H1 (cell line): ENCODE results near the gene MUC16. TPM values are rescaled to one million over a fixed set of nuclear protein-coding genes. Genes with fewer than 3 reads are reported as not detected.

Experiments
- CTCF ChIA-PET: fragments of 300-600 bp; sonication (Branson Sonifier 250); formaldehyde crosslinking; loops from one replicate; lab custom pipeline; 2021; ENCODE audit not compliant: partially characterized antibody; lab: Charles Lee
- POLR2A ChIA-PET: fragments of 300-600 bp; sonication (Branson Sonifier 250); formaldehyde crosslinking; loops from one replicate; lab custom pipeline; 2021; ENCODE audit warnings: inconsistent platforms; ENCODE audit not compliant: partially characterized antibody; lab: Charles Lee
- DNase-seq, 2 experiments: peaks; one replicate each; pipeline versions ENCODE4 v3.0.0 to v3.0.0-alpha.2; 2010 to 2022; ENCODE audit warnings: low spot score in 2 of 2, low read depth in 1 of 2, mixed read lengths in 1 of 2
- FAIRE-seq: peaks from 2 replicates; lab custom pipeline; 2011; peaks lifted over from hg19 to GRCh38; lab: Jason Lieb, UNC
- H2AFZ ChIP-seq: 2 replicates; pipeline ENCODE4 v1.8.1; 2012; ENCODE audit warnings: low read length, inconsistent platforms
- H2AK5ac ChIP-seq: 2 replicates; pipeline ENCODE4 v1.6.1; 2013; ENCODE audit warnings: low read depth, low read length
- H2BK120ac ChIP-seq: replicated peaks from 2 replicates; pipeline ENCODE3; 2013; ENCODE audit warnings: low read depth, low read length, inconsistent platforms
- H2BK12ac ChIP-seq: 2 replicates; pipeline ENCODE4 v1.6.1; 2013; ENCODE audit warnings: low read depth, low read length
- H2BK15ac ChIP-seq: 2 replicates; pipeline ENCODE4 v1.6.1; 2013; ENCODE audit warnings: low read length
- H2BK20ac ChIP-seq: 2 replicates; pipeline ENCODE4 v1.6.1; 2013; ENCODE audit warnings: low read length
- H2BK5ac ChIP-seq: 2 replicates; pipeline ENCODE4 v1.6.1; 2013; ENCODE audit warnings: low read depth, low read length
- H3K14ac ChIP-seq: 2 replicates; pipeline ENCODE4 v1.6.1; 2013; ENCODE audit warnings: inconsistent platforms; ENCODE audit not compliant: insufficient read length
- H3K18ac ChIP-seq: 2 replicates; pipeline ENCODE4 v1.6.1; 2013; ENCODE audit warnings: low read length; ENCODE audit errors: extremely low read depth
- H3K23ac ChIP-seq: 2 replicates; pipeline ENCODE4 v1.6.1; 2013; ENCODE audit warnings: inconsistent platforms; ENCODE audit not compliant: insufficient read length
- H3K23me2 ChIP-seq: 2 replicates; pipeline ENCODE4 v1.6.1; 2013; ENCODE audit warnings: low read depth, low read length
- H3K27ac ChIP-seq: 2 replicates; pipeline ENCODE4 v1.6.1; 2011; ENCODE audit warnings: low read depth, low read length, inconsistent platforms
- H3K27me3 ChIP-seq, 4 experiments: replicated peaks in 1 of 4; 1 replicate in 1 of 4; 2 replicates in 3 of 4; pipeline versions ENCODE4 v1.6.1 to v1.8.1; 2011 to 2013; ENCODE audit warnings: low read length in 3 of 4, mild to moderate bottlenecking in 3 of 4, inconsistent platforms in 2 of 4, mixed read lengths in 2 of 4, moderate library complexity in 1 of 4; ENCODE audit not compliant: control insufficient read depth in 3 of 4, insufficient read depth in 3 of 4; ENCODE audit errors: extremely low read depth in 1 of 4
- H3K36me3 ChIP-seq, 4 experiments: 2 replicates each; pipeline versions ENCODE4 v1.6.1 to v1.8.1; 2011 to 2013; ENCODE audit warnings: mild to moderate bottlenecking in 4 of 4, low read length in 3 of 4, moderate library complexity in 2 of 4, control low read depth in 1 of 4, inconsistent platforms in 1 of 4; ENCODE audit not compliant: insufficient read depth in 4 of 4, control insufficient read depth in 2 of 4
- H3K4ac ChIP-seq: replicated peaks from 2 replicates; pipeline ENCODE3; 2013; ENCODE audit warnings: low read length, low read depth, mixed read lengths, inconsistent platforms; ENCODE audit not compliant: insufficient read length
- H3K4me1 ChIP-seq, 4 experiments: replicated peaks in 1 of 4; 1 replicate in 1 of 4; 2 replicates in 3 of 4; pipeline versions ENCODE4 v1.6.1 to v1.8.1; 2011 to 2013; ENCODE audit warnings: low read length in 3 of 4, inconsistent platforms in 2 of 4, mixed read lengths in 1 of 4; ENCODE audit not compliant: insufficient read depth in 4 of 4, control insufficient read depth in 3 of 4
- H3K4me2 ChIP-seq, 2 experiments: 2 replicates each; pipeline versions ENCODE4 v1.6.1 to v1.8.1; 2011 to 2013; ENCODE audit warnings: low read depth in 2 of 2, low read length in 2 of 2, control low read depth in 1 of 2, inconsistent platforms in 1 of 2, mild to moderate bottlenecking in 1 of 2; ENCODE audit not compliant: insufficient read depth in 1 of 2
- H3K4me3 ChIP-seq, 4 experiments: fragments of 200-600, 300-600 bp in 1 of 4; sonication (generic), shearing (Covaris generic), sonication (Bioruptor Twin) in 1 of 4; 2 replicates each; pipeline versions ENCODE4 v1.5.1 to v1.8.1; 2011 to 2016; ENCODE audit warnings: low read length in 4 of 4, low read depth in 3 of 4, control low read depth in 2 of 4, inconsistent platforms in 2 of 4, mild to moderate bottlenecking in 2 of 4, mixed read lengths in 1 of 4, moderate library complexity in 1 of 4; ENCODE audit not compliant: insufficient read depth in 2 of 4; ENCODE audit errors: extremely low read depth in 1 of 4
- H3K56ac ChIP-seq: replicated peaks from 2 replicates; pipeline ENCODE3; 2013; ENCODE audit warnings: low read depth, mild to moderate bottlenecking, mixed read lengths, low read length, inconsistent platforms; ENCODE audit not compliant: insufficient read length
- H3K79me1 ChIP-seq: 2 replicates; pipeline ENCODE4 v1.6.1; 2013; ENCODE audit warnings: low read depth, low read length, control low read depth
- H3K79me2 ChIP-seq, 2 experiments: 2 replicates each; pipeline versions ENCODE4 v1.6.1 to v1.8.1; 2012 to 2013; ENCODE audit warnings: low read length in 2 of 2, mild to moderate bottlenecking in 2 of 2, inconsistent platforms in 1 of 2; ENCODE audit not compliant: insufficient read depth in 2 of 2, control insufficient read depth in 1 of 2
- H3K9ac ChIP-seq, 4 experiments: replicated peaks in 1 of 4; 1 replicate in 1 of 4; 2 replicates in 3 of 4; pipeline versions ENCODE4 v1.6.1 to v1.8.1; 2011 to 2013; ENCODE audit warnings: low read depth in 3 of 4, low read length in 3 of 4, control low read depth in 2 of 4, mild to moderate bottlenecking in 2 of 4, moderate library complexity in 2 of 4, inconsistent platforms in 1 of 4; ENCODE audit errors: extremely low read depth in 1 of 4
- H3K9me3 ChIP-seq, 2 experiments: 2 replicates each; pipeline versions ENCODE4 v1.6.1 to v1.8.1; 2012 to 2013; ENCODE audit warnings: mild to moderate bottlenecking in 2 of 2, moderate library complexity in 2 of 2, control low read depth in 1 of 2, inconsistent platforms in 1 of 2, low read depth in 1 of 2, low read length in 1 of 2, mixed read lengths in 1 of 2; ENCODE audit not compliant: insufficient read depth in 2 of 2
- H4K20me1 ChIP-seq, 2 experiments: replicated peaks in 1 of 2; 2 replicates each; pipeline versions ENCODE3 to v1.8.1; 2011 to 2013; ENCODE audit warnings: inconsistent platforms in 2 of 2, low read length in 2 of 2, mild to moderate bottlenecking in 1 of 2; ENCODE audit not compliant: insufficient read depth in 2 of 2, control insufficient read depth in 1 of 2
- H4K5ac ChIP-seq: 2 replicates; pipeline ENCODE4 v1.6.1; 2013; ENCODE audit warnings: low read length, low read depth, mixed read lengths, inconsistent platforms; ENCODE audit not compliant: insufficient read length
- H4K8ac ChIP-seq: 2 replicates; pipeline ENCODE4 v1.8.0; 2013; ENCODE audit warnings: mild to moderate bottlenecking, moderate library complexity, low read length, inconsistent platforms; ENCODE audit not compliant: insufficient read depth; ENCODE audit errors: extremely low read depth
- H4K91ac ChIP-seq: replicated peaks from 2 replicates; pipeline ENCODE3; 2013; ENCODE audit warnings: low read length, mixed read lengths, inconsistent platforms; ENCODE audit not compliant: insufficient read length
- BCL11A ChIP-seq, 2 experiments: IDR thresholded peaks; one replicate each; pipeline ENCODE4 v1.6.1; 2011; ENCODE audit warnings: low read depth in 2 of 2, low read length in 2 of 2, mild to moderate bottlenecking in 2 of 2
- POLR2AphosphoS5 ChIP-seq: IDR thresholded peaks from 2 replicates; pipeline ENCODE4 v1.6.1; 2011; ENCODE audit warnings: low read depth, low read length
- WGBS, 2 experiments: shearing (Covaris generic) in 1 of 2; methylation state at CpG; one replicate each; pipeline versions ENCODE4 v1.1.6 to v1.1.7; 2013 to 2015; ENCODE audit warnings: low lambda C conversion rate in 2 of 2, mixed read lengths in 2 of 2, inconsistent platforms in 1 of 2, low coverage in 1 of 2, missing lambda C conversion rate in 1 of 2; ENCODE audit not compliant: insufficient replicate concordance in 2 of 2, insufficient coverage in 1 of 2, insufficient read length in 1 of 2; ENCODE audit errors: extremely low coverage in 1 of 2, missing lambda C conversion rate in 1 of 2; 5-methylcytosine and 5-hydroxymethylcytosine counted together
- polyA plus RNA-seq, 7 experiments: library from polyadenylated mRNA; depleted of rRNA in 3 of 7; stranded (reverse) in 5 of 7; unstranded in 2 of 7; fragments of >200 nt in 5 of 7; fragments of 200-250 nt in 2 of 7; gene quantifications; 1 replicate in 5 of 7; 2 replicates in 1 of 7; 4 replicates in 1 of 7; pipeline versions ENCODE4 v1.2.1 to v1.2.3, GENCODE V29; 2011 to 2013; ENCODE audit warnings: missing spikeins in 2 of 7, mixed read lengths in 2 of 7
- total RNA-seq: library from RNA; stranded (reverse); fragmentation: NEBNext Ultra II Directional; extraction: Animal tissue kit (Norgen Biotek cat#: 25700); gene quantifications from 2 replicates; pipeline ENCODE4 v1.2.1, GENCODE V29; 2021
- TF ChIP-seq, protein P1 (sequence below): IDR thresholded peaks from 2 replicates; pipeline ENCODE4 v1.6.1; 2011; ENCODE audit warnings: low read depth, mild to moderate bottlenecking, low read length; ENCODE audit not compliant: insufficient read depth

MUC16 gene
- total and polyA plus RNA-seq, 2 of the 8 experiments (the other 6 are each of a cell fraction or from before 2014, with no cell fraction given): 0.17 to 0.60 TPM

DNA sequence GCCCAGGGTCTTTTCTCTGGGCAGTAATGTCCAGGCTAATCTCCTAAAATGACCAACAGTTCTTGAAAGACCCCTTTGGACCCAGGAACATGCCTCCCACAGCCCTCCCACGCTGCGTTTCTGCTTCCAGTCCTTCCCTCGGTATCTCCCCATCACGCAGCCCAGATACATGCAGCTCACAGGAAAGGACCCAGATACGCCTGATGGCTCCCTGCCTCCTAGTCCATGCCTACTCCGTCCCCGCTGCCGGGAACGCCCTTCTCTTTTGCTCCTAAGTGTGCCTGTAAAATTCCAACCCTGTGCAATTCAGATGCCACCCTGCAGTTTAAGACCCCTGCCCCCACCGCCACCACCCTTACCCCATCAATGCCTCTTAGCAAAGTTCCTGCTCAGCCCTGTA lies 778 bp downstream of the MUC16 start:
- Histone ChIP-seq H3K79me2 (no peaks in the 10 kb centered on the region), H2BK20ac (no peak overlapping the region), H2BK15ac (no peak overlapping the region)
- TF ChIP-seq BCL11A (IDR thresholded peaks at IDR 0.05; ENCODE audit: low read depth in 2 of 2, low read length in 2 of 2): no peak
- TF ChIP-seq, protein P1, sequence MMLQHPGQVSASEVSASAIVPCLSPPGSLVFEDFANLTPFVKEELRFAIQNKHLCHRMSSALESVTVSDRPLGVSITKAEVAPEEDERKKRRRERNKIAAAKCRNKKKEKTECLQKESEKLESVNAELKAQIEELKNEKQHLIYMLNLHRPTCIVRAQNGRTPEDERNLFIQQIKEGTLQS: no peak
- no peak for TF ChIP-seq POLR2AphosphoS5
- TF ChIP-seq, all 59 proteins: peak for 0
- Histone ChIP-seq H4K5ac (no peak overlapping the region), H3K4me3 (no peak overlapping the region), H3K18ac (no peak overlapping the region), H3K4me2 (no peak overlapping the region), H3K27me3 (no peaks in the 10 kb centered on the region), H3K4ac (no peak overlapping the region), H2AK5ac (no peak overlapping the region), H4K91ac (no peak overlapping the region), H3K23me2 (no peaks in the 10 kb centered on the region; the same call in 1 of the 2 replicates), H3K9ac (no peak overlapping the region), H2AFZ (no peak overlapping the region), H3K36me3 (no peaks in the 10 kb centered on the region), H3K56ac (no peak overlapping the region), H3K4me1 (peaks cover 0 to 3% (median 2%) of the 10 kb centered on the region in 4 experiments; a peak in 2 of 7 replicates), H2BK5ac (no peak overlapping the region), H2BK12ac (no peak overlapping the region), H3K14ac (no peak overlapping the region), H2BK120ac (no peak overlapping the region), H3K27ac (no peak overlapping the region), H4K20me1 (no peaks in the 10 kb centered on the region), H3K23ac (no peak overlapping the region), H3K9me3 (no peaks in the 10 kb centered on the region), H3K79me1 (no peaks in the 10 kb centered on the region), H4K8ac (no peak overlapping the region)
- FAIRE-seq: no peak
- 88% methylated on average over 10 of the region's 10 CpGs; no CpG with 5 or more reads in 1 of the 2 experiments for WGBS, 2 experiments
- ChIA-PET CTCF (interaction anchor here (1.0 to 1.7 kb wide), 4 partner anchors 9 to 368 kb away, joined by 3 to 6 read pairs (median 4); no protein-coding TSS in a partner anchor), POLR2A (no interaction called here)
- no peak for DNase-seq
